Stimulated activated CD4-positive, alpha-beta T cell treated with anti-CD3 and anti-CD28 coated beads, Interleukin-1b, Interleukin-23, amount 100 ng/mL, for 4 hours (primary cell): ENCODE results near the gene RAP2C.

Experiments
- DNase-seq, 2 donors: peaks; one replicate each; pipeline ENCODE4 v3.0.0-alpha.2; 2020; ENCODE audit warnings: low read depth in 2 of 2

RAP2C gene

DNA sequence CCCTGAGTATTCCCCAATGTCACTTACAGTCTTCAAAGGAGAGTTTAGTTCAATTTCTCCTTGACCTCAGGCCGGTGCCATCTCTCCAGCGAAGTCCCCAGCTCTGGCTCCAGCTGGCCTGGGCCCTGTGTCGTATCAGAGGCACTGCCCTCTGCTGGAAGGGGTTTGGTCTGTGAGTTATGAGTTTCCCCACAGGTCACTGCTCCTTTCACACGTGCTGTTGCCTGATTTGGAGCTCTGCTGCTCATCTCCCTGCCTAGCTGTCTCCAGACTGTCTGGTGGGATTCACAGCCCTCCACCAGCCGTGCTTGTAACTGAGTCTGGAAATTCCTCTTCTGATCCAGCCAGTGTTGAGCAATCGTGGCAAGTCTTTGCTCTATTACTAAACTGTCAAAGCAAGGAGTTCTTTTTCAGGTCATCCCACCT lies at the start of gene RAP2C:
TSS of gene RAP2C (minus strand) at position 105 of the 426 bp plus-strand sequence. CDS start 2,179 bp downstream, outside the sequence.
- peak; percentile 35 to 37 for DNase-seq

DNA sequence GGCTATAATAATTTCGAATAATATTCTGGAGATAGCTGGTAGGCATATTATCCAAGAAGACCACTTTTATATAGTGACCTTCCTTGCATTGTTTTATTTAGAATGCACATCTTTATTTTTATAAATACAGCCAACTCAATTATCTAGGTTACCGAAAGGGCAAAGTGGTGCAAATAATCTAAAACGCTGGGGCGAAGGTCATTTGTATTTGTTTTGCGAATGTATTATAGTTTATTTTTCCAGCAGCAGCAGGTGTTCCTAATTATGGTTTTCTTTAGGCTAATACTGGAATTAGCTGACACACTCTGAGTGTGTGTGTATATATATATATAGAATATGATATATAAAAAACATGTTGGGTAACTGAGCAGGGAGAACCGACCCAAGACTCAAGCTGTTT lies 48.1 kb upstream of the RAP2C start:
- DNase-seq: no peak

DNA sequence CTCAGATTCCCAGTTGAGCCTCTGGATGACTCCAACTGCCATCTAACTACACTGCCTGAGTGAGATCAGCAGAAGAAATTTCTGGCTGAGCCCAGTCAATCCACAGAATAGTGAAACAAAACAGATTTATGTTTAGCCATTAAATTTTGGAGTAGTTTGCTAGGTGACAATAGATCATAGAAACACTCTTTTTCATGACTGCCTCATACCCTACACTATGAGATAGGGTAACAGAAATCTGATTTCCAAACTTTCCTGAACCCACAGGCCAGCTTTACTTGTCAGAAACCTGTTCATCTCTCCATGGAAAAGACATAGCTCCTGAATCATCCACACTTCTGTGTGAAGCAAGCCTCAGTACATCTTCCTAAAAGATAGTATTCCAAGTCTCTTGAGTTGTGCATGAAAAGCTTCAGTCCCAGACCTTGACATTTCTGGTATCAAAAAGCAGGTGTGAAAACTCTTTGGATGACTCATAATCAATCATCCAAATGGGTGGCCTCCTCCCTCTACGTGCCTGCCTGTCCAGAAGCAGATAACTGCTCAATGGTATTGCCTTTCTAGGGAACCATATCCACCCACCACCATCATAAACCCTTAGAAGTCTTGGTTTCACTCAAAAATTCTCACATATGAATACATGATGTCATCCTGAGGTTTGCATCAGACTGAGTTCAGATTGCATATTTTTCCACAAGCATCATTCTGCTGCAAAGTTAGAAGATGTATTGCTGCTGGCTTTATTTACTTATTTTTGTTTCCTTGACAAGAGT lies 47.5 kb upstream of the RAP2C start:
- DNase-seq: no peak

GRCh38 chrX:132263127-132263526 lies 43.9 kb upstream of the RAP2C start:
- no peak for DNase-seq

DNA sequence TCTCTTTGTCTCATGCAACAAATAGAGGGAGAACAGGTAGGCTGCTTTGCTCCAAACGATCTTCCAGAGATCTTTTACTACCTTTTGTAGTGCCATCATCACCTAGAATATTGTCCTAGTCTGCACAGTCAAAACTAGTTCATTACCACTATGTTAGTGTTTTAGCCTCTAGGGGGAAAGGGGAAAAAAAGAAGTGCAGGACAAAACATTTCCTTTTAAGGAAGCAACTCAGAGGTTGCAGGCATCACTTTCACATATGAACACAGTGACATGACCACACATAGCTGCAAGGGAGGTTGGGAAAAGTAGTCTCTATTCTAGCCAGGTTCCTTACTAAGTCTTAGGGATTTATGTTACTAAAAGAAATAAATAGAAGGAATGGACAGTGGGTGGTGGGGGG lies 39.3 kb upstream of the RAP2C start:
- DNase-seq: no peak

GRCh38 chrX:132257116-132257515 lies 37.9 kb upstream of the RAP2C start:
- no peak for DNase-seq

DNA sequence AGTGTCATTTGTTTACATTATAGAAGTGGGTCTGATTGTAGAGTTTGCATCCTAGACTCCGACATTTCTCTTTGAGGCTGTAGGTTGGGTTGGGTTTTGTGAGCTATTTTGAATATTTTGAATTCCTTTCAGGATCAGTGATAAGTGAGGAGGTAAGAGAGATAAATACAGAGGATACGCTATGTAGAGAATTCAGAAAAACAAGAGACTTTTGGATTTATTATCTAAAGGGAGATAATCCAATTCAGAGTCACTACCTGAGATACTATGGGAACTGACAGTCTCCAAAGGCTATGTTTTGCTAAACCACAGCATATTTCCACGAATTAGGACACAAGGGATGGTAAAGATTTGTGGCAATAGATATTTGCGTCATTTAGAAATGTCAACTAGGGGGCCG lies 16.9 kb upstream of the RAP2C start:
- no peak for DNase-seq

- no peak for DNase-seq
Measured at GRCh38 chrX:132235488-132235887, 16.2 kb upstream of the RAP2C start.

- DNase-seq: no peak
Measured at GRCh38 chrX:132231587-132231986, 12.3 kb upstream of the RAP2C start.

GRCh38 chrX:132227383-132228112 lies 8.3 kb upstream of the RAP2C start:
- no peak for DNase-seq

GRCh38 chrX:132226169-132226568 lies 6.9 kb upstream of the RAP2C start:
- DNase-seq: no peak

GRCh38 chrX:132218100-132218812 lies 991 bp downstream of the RAP2C start:
- DNase-seq: peak; percentile 60

DNA sequence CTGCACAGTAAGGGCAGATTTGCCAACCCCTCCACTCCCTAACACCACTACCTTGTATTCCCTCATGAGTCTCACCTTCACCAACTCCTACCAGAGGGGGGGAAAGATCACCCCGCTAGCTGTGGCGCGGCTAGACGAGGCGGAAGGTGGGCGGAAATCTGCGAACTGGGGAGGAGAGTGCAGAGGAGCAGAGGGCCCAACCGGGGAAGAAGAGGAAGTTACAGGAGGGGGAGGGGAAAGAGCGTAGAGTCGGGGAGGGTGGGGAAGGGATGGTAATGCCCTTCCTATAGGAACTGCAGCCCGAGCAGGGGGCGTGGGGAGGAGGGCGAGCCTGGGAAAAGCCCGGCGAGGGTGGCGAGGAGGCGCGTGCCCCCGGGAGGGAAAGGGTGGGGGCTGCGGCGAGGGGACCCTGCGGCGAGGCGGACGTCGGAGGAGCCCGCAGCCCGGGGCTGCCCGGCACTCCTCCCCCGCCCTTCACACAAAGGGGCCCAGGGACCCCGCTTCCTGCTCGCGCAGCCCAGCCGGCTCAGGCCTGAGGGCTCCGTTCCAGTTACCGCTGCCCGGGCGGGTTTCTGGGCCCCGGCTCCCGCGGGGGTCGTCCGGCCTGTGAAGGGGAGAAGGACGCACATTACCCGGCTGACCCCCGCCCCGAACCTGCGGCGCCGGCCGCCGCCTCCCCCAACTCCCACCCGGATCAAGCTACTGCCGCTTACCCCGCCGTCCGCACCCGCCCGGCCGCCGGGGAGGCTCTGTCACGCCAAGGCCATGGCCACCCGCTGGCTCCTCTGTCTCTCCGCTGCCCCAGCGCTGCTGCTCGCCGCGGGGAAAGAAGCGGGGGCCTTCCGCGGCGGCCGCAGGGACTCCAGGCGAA lies 1.8 kb downstream of the RAP2C start:
- peak; percentile 53 to 69 for DNase-seq

DNA sequence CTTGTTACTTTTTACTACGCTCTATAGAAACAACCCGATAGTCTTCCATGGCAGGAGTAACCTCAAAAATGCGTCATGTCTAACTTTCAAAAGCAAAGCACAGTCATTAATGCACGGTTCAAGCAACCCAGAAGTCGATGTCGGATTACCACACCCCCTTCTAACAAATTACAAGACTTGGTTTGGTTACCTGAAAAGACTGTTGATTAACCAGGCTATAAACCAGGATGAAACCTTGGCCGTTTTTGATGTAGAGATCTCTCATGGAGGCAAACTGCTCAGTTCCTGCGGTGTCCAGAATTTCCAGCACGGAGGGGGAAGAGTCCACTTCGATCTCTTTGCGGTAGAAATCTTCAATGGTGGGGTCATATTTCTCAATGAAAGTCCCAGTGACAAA lies 2.4 kb downstream of the RAP2C start:
- no peak for DNase-seq

- DNase-seq: no peak
Measured at GRCh38 chrX:132216283-132216682, 3.0 kb downstream of the RAP2C start.

DNA sequence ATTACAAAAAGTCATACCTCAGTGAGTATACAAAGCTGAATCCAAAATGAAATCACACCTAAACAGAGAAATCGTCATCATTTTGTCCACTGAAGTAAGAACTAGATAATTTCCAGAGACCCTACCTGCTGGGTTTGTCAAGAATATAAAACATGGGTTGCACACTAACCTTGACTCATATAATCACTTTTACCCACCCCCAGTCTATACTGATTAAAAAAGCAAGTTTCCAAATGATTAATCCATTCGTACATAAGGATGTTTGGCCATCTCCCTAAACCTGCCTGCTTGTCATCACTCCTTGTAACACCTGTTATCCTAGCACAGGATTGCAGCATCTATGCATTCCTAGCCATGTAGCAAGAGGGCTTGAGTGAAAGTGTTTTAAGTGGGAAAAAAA lies 4.7 kb downstream of the RAP2C start:
- no peak for DNase-seq

- DNase-seq: no peak
Measured at GRCh38 chrX:132209527-132209926, 9.7 kb downstream of the RAP2C start.

DNA sequence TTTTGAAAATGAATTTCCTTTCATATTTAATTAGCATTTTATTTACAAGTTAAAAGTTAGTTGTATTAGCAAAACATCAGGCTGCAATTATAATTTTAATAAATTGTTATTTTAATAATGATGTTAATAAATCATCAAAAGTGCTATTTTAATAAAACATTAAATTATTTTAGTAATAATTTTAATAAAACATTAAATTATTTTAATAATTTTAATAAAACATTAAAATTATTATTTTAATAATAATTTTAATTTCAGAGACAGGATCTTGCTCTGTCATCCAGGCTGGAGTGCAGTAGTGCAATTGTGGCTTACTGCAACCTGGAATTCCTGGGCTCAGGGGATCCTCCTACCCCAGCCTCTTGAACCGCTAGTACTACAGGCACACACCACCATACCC lies 10.8 kb downstream of the RAP2C start:
- DNase-seq: no peak

GRCh38 chrX:132207996-132208395 lies 11.3 kb downstream of the RAP2C start:
- no peak for DNase-seq

DNA sequence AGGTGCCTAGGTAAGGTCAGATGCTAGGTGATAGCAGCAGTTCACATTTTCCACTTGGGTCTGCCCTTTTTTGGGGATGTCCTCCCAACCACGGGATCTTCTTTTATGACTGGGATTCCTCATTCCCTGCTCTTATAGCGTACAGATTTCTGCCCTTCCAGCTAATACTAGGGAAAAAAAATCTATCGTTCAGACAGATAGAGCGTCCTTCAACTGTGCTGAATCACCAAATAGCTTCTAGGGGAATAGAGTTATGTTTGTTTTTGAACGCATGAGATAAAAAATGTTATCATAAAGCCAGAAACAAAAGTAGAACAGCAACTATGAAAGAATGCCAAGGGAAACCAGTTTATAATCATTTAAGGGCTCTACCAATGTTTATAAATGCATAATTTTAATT lies 13.0 kb downstream of the RAP2C start:
- no peak for DNase-seq

GRCh38 chrX:132204629-132205028 lies 14.6 kb downstream of the RAP2C start:
- no peak for DNase-seq

DNA sequence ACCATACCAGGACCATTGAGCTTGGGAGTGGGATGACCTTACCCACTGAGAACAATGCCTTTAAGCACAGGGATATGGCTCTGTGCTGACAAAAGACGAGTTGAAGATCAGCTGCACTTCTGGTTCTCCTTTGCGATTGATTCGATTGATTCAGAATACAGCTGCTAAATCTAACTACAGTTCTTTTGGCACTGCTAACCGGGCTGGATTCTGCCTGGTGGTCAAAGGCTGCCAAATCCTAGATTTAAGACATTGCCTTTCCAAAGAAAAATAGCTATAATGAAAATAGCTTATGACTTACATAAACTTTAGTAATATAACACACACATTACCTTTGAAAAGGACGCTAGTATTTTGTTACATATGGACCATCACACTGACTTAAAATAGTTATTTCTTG lies 18.3 kb downstream of the RAP2C start:
- DNase-seq: no peak
